A549 treated with Hydrocortisone at 1 μM for 4 hours (cell line): ENCODE measurements around the gene GPRASP3. TPM values are rescaled to one million over a fixed set of nuclear protein-coding genes. Genes with fewer than 3 reads are reported as not detected.

ENCODE experiments used
- total RNA-seq: library from RNA; stranded (reverse); fragments of 200-300 nt; extraction: Qiagen RNA extraction; gene quantifications from 5 replicates; pipeline ENCODE4 v1.2.3, GENCODE V29; 2022

GPRASP3 gene
- 2.9 to 4.7 TPM (median 3.5 TPM) in 5 replicates for total RNA-seq

GRCh38 chrX:102720237-102721168 lies at the start of gene GPRASP3:
TSS of gene GPRASP3 (plus strand) at chrX:102720743. CDS start at chrX:102748996, 28,253 bp downstream.

GRCh38 chrX:102712216-102712966 lies 8.2 kb upstream of the GPRASP3 start, which contains the start of gene GPRASP2:
TSS of gene GPRASP2 (plus strand) at chrX:102712448. CDS start at chrX:102714870, 2,422 bp downstream.

Other genes with a start within 250 kb of the GPRASP3 start
- not detected in 5 replicates for gene TCP11X2, start 248.9 kb upstream of the GPRASP3 start, total RNA-seq
- 0.56 to 1.1 TPM (median 0.72 TPM) in 5 replicates for gene TMSB15A, start 204.0 kb upstream of the GPRASP3 start, total RNA-seq
- 7.4 to 13.6 TPM (median 9.2 TPM) in 5 replicates for gene ARMCX5, start 121.2 kb upstream of the GPRASP3 start, total RNA-seq
- 0.21 to 0.33 TPM (median 0.30 TPM) in 5 replicates for gene GPRASP1, start 69.3 kb upstream of the GPRASP3 start, total RNA-seq
- 4.8 to 7.8 TPM (median 5.8 TPM) in 5 replicates for gene GPRASP2, start 8.3 kb upstream of the GPRASP3 start, total RNA-seq
- 0.15 to 0.23 TPM (median 0.22 TPM) in 4 of 5 replicates, not detected in the other for gene RAB40AL, start 216.5 kb downstream of the GPRASP3 start, total RNA-seq